Calu3 (cell line): ENCODE measurements around the gene MMEL1. TPM values are rescaled to one million over a fixed set of nuclear protein-coding genes. Genes with fewer than 3 reads are reported as not detected.

Experiments used
- BruUV-seq: library from RNA; stranded (reverse); fragments of 400-500 nt; replicated peaks from 2 replicates; lab custom pipeline; 2021; lab: Mats Ljungman, UMichigan
- CTCF ChIA-PET: fragments of 300-600 bp; sonication (Branson Sonifier 250); formaldehyde crosslinking; loops from one replicate; lab custom pipeline; 2022; ENCODE audit warnings: antibody characterized with exemption; lab: Charles Lee
- DNase-seq: peaks from one replicate; pipeline ENCODE4 v3.0.0; 2022
- H3K27ac Mint-ChIP-seq: one replicate; pipeline ENCODE4 v1.8.0; 2022; ENCODE audit warnings: mixed read lengths; ENCODE audit not compliant: unreplicated experiment
- H3K27me3 Mint-ChIP-seq: one replicate; pipeline ENCODE4 v1.8.0; 2022; ENCODE audit warnings: mixed read lengths; ENCODE audit not compliant: unreplicated experiment
- H3K36me3 Mint-ChIP-seq: one replicate; pipeline ENCODE4 v1.8.0; 2022; ENCODE audit warnings: mild to moderate bottlenecking, moderate library complexity, mixed read lengths; ENCODE audit not compliant: insufficient read depth, unreplicated experiment
- H3K4me1 Mint-ChIP-seq: one replicate; pipeline ENCODE4 v1.8.0; 2022; ENCODE audit warnings: mild to moderate bottlenecking, low read depth, mixed read lengths; ENCODE audit not compliant: unreplicated experiment
- H3K4me3 Mint-ChIP-seq: one replicate; pipeline ENCODE4 v1.8.0; 2022; ENCODE audit warnings: mild to moderate bottlenecking, low read depth, moderate library complexity, mixed read lengths; ENCODE audit not compliant: unreplicated experiment
- H3K9me3 Mint-ChIP-seq: one replicate; pipeline ENCODE4 v1.8.0; 2022; ENCODE audit warnings: low read depth, mixed read lengths; ENCODE audit not compliant: unreplicated experiment
- CTCF ChIP-seq: fragments of 200-600 bp; IDR thresholded peaks from one replicate; pipeline ENCODE4 v1.8.0; 2022; ENCODE audit warnings: antibody characterized with exemption; ENCODE audit not compliant: unreplicated experiment
- intact Hi-C: fragments of 100-400 bp; cut with micrococcal nuclease; formaldehyde crosslinking; loops from one replicate; pipeline ENCODE4 v1.10.0; 2022; ENCODE audit not compliant: unreplicated experiment
- total RNA-seq: library from RNA; stranded (reverse); gene quantifications from 2 replicates; pipeline ENCODE4 v1.2.3, GENCODE V29; 2022

The MMEL1 gene
- total RNA-seq, 1 experiment from 2014 or later, result 5.6 TPM

GRCh38 chr1:2596530-2597333 is 36.1 kb downstream of the MMEL1 start:
- peaks cover 30% of the 10 kb centered on the region for H3K27me3 Mint-ChIP-seq
- no peak overlapping the region for H3K4me3 Mint-ChIP-seq
- CTCF ChIA-PET, result no interaction called here
- H3K27ac Mint-ChIP-seq, result no peak overlapping the region
- no peak for DNase-seq
- BruUV-seq, result no TSS peak
- intact Hi-C loops, result no loop called here
- H3K4me1 Mint-ChIP-seq, result peaks cover 17% of the 10 kb centered on the region
- no peaks in the 10 kb centered on the region for H3K9me3 Mint-ChIP-seq
- no peak for TF ChIP-seq CTCF
- H3K36me3 Mint-ChIP-seq, result peaks cover 10% of the 10 kb centered on the region

GRCh38 chr1:2595812-2596529 is 36.8 kb downstream of the MMEL1 start:
- intact Hi-C loops, result no loop called here
- no peak for DNase-seq
- TF ChIP-seq CTCF, result no peak
- CTCF ChIA-PET, result no interaction called here
- H3K4me1 Mint-ChIP-seq, result peaks cover 17% of the 10 kb centered on the region
- no peaks in the 10 kb centered on the region for H3K9me3 Mint-ChIP-seq
- peaks cover 22% of the 10 kb centered on the region for H3K27me3 Mint-ChIP-seq
- no peak overlapping the region for H3K27ac Mint-ChIP-seq
- no peak overlapping the region for H3K4me3 Mint-ChIP-seq
- no TSS peak for BruUV-seq
- H3K36me3 Mint-ChIP-seq, result peaks cover 12% of the 10 kb centered on the region

GRCh38 chr1:2595261-2595811 is 37.5 kb downstream of the MMEL1 start:
- CTCF ChIA-PET, result no interaction called here
- H3K9me3 Mint-ChIP-seq, result no peaks in the 10 kb centered on the region
- H3K27ac Mint-ChIP-seq, result no peak overlapping the region
- peaks cover 12% of the 10 kb centered on the region for H3K36me3 Mint-ChIP-seq
- intact Hi-C loops, result no loop called here
- peaks cover 17% of the 10 kb centered on the region for H3K4me1 Mint-ChIP-seq
- no peak for DNase-seq
- no TSS peak for BruUV-seq
- no peak overlapping the region for H3K4me3 Mint-ChIP-seq
- peaks cover 19% of the 10 kb centered on the region for H3K27me3 Mint-ChIP-seq
- no peak for TF ChIP-seq CTCF

GRCh38 chr1:2594641-2595131 is 38.1 kb downstream of the MMEL1 start:
- BruUV-seq, result no TSS peak
- DNase-seq, result no peak
- no peaks in the 10 kb centered on the region for H3K9me3 Mint-ChIP-seq
- no peak overlapping the region for H3K4me3 Mint-ChIP-seq
- H3K27me3 Mint-ChIP-seq, result peaks cover 19% of the 10 kb centered on the region
- CTCF ChIA-PET, result no interaction called here
- intact Hi-C loops, result no loop called here
- peaks cover 17% of the 10 kb centered on the region for H3K36me3 Mint-ChIP-seq
- no peak overlapping the region for H3K27ac Mint-ChIP-seq
- no peak for TF ChIP-seq CTCF
- H3K4me1 Mint-ChIP-seq, result peaks cover 17% of the 10 kb centered on the region
